MCF 10A (cell line): Measurements from ENCODE around the gene ARSD. TPM values are rescaled to one million over a fixed set of nuclear protein-coding genes. Genes with fewer than 3 reads are reported as not detected.

Source experiments
- BruUV-seq: library from RNA; stranded (reverse); fragments of 400-500 nt; replicated peaks from 2 replicates; lab custom pipeline; 2021; lab: Mats Ljungman, UMichigan
- CTCF ChIA-PET: fragments of 300-600 bp; sonication (Branson Sonifier 250); formaldehyde crosslinking; extraction: SDS; loops from one replicate; lab custom pipeline; 2021; ENCODE audit warnings: antibody characterized with exemption, inconsistent platforms; lab: Yijun Ruan, JAX
- POLR2A ChIA-PET: fragments of 300-600, 350-650 bp; sonication (Branson Sonifier 250); formaldehyde crosslinking; extraction: SDS; loops from one replicate; lab custom pipeline; 2020; ENCODE audit warnings: antibody characterized with exemption, inconsistent platforms; lab: Yijun Ruan, JAX
- DNase-seq: peaks from one replicate; pipeline ENCODE4 v3.0.0-alpha.2; 2018; ENCODE audit not compliant: unreplicated experiment
- H3K27ac Mint-ChIP-seq: one replicate; pipeline ENCODE4 v1.8.0; 2022; ENCODE audit warnings: mild to moderate bottlenecking, low read depth, mixed read lengths; ENCODE audit not compliant: unreplicated experiment
- H3K27me3 Mint-ChIP-seq: one replicate; pipeline ENCODE4 v1.8.0; 2022; ENCODE audit warnings: mixed read lengths; ENCODE audit not compliant: insufficient read depth, unreplicated experiment
- H3K36me3 Mint-ChIP-seq: one replicate; pipeline ENCODE4 v1.8.0; 2022; ENCODE audit warnings: mild to moderate bottlenecking, moderate library complexity, mixed read lengths; ENCODE audit not compliant: insufficient read depth, unreplicated experiment
- H3K4me1 Mint-ChIP-seq: one replicate; pipeline ENCODE4 v1.8.0; 2022; ENCODE audit warnings: mixed read lengths; ENCODE audit not compliant: insufficient read depth, unreplicated experiment
- H3K4me3 Mint-ChIP-seq: one replicate; pipeline ENCODE4 v1.8.0; 2022; ENCODE audit warnings: mild to moderate bottlenecking, moderate library complexity, mixed read lengths; ENCODE audit not compliant: unreplicated experiment
- H3K9me3 Mint-ChIP-seq: one replicate; pipeline ENCODE4 v1.8.0; 2022; ENCODE audit warnings: mixed read lengths; ENCODE audit not compliant: unreplicated experiment
- CTCF ChIP-seq: fragments of 200-600 bp; IDR thresholded peaks from one replicate; pipeline ENCODE4 v1.8.0; 2022; ENCODE audit warnings: antibody characterized with exemption, mild to moderate bottlenecking; ENCODE audit not compliant: unreplicated experiment
- intact Hi-C: fragments of 100-400 bp; cut with micrococcal nuclease; formaldehyde crosslinking; loops from 2 replicates; pipeline ENCODE4 v1.14.1; 2022
- total RNA-seq: library from RNA; stranded (reverse); gene quantifications from 2 replicates; pipeline ENCODE4 v1.2.3, GENCODE V29; 2022

ARSD gene
- total RNA-seq, 1 experiment from 2014 or later: 21.5 TPM

- BruUV-seq: no TSS peak
- Mint-ChIP-seq H3K4me1 (no peaks in the 10 kb centered on the region), H3K9me3 (no peaks in the 10 kb centered on the region), H3K27ac (no peak overlapping the region), H3K4me3 (no peak overlapping the region), H3K27me3 (peaks cover 11% of the 10 kb centered on the region), H3K36me3 (no peaks in the 10 kb centered on the region)
- POLR2A ChIA-PET: interaction anchor here (1.2 kb wide), 1 partner anchor 8 kb away, joined by 3 read pairs; the partner anchor contains the start of gene ARSD
- intact Hi-C loops: no loop called here
- no peak for DNase-seq
- no peak for TF ChIP-seq CTCF
- CTCF ChIA-PET: interaction anchor here (0.6 to 0.7 kb wide), 2 partner anchors 9 to 70 kb away, joined by 3 read pairs; no protein-coding TSS in a partner anchor
These were observed 7.4 kb downstream of the ARSD start for GRCh38 chrX:2921750-2922149.

- no peak for DNase-seq
- no peak overlapping the region for H3K27ac Mint-ChIP-seq
- no peaks in the 10 kb centered on the region for H3K36me3 Mint-ChIP-seq
- intact Hi-C loops: no loop called here
- no TSS peak for BruUV-seq
- ChIA-PET POLR2A (interaction anchor here (1.2 kb wide), 1 partner anchor 8 kb away, joined by 3 read pairs; the partner anchor contains the start of gene ARSD), CTCF (no interaction called here)
- no peak overlapping the region for H3K4me3 Mint-ChIP-seq
- H3K9me3 Mint-ChIP-seq: no peaks in the 10 kb centered on the region
- H3K4me1 Mint-ChIP-seq: no peaks in the 10 kb centered on the region
- TF ChIP-seq CTCF: no peak
- peaks cover 11% of the 10 kb centered on the region for H3K27me3 Mint-ChIP-seq
These were observed 7.9 kb downstream of the ARSD start for GRCh38 chrX:2921193-2921592.

- ChIA-PET CTCF (interaction anchor here (0.6 kb wide), 1 partner anchor 200 kb away, joined by 5 read pairs; no protein-coding TSS in a partner anchor), POLR2A (no interaction called here)
- TF ChIP-seq CTCF: no peak
- H3K27ac Mint-ChIP-seq: no peak overlapping the region
- H3K27me3 Mint-ChIP-seq: peaks cover 11% of the 10 kb centered on the region
- no peak overlapping the region for H3K4me3 Mint-ChIP-seq
- no TSS peak for BruUV-seq
- no peaks in the 10 kb centered on the region for H3K9me3 Mint-ChIP-seq
- H3K4me1 Mint-ChIP-seq: no peaks in the 10 kb centered on the region
- intact Hi-C loops: no loop called here
- DNase-seq: no peak
- H3K36me3 Mint-ChIP-seq: peaks cover 6% of the 10 kb centered on the region
These were observed 11.4 kb downstream of the ARSD start for GRCh38 chrX:2917767-2918166.

- H3K4me1 Mint-ChIP-seq: no peaks in the 10 kb centered on the region
- no peak overlapping the region for H3K27ac Mint-ChIP-seq
- H3K36me3 Mint-ChIP-seq: peaks cover 11% of the 10 kb centered on the region
- no peak overlapping the region for H3K4me3 Mint-ChIP-seq
- H3K9me3 Mint-ChIP-seq: no peaks in the 10 kb centered on the region
- DNase-seq: no peak
- no peak for TF ChIP-seq CTCF
- ChIA-PET POLR2A (no interaction called here), CTCF (interaction anchor here (0.6 to 1.6 kb wide), 12 partner anchors 9 to 745 kb away, joined by 3 to 5 read pairs (median 3); no protein-coding TSS in a partner anchor)
- intact Hi-C loops: no loop called here
- no peaks in the 10 kb centered on the region for H3K27me3 Mint-ChIP-seq
- no TSS peak for BruUV-seq
These were observed 16.0 kb downstream of the ARSD start for GRCh38 chrX:2913118-2913517.
